DOHH2 (cell line): ENCODE data around the gene ZCRB1.

ENCODE experiments used
- EZH2phosphoT487 ChIP-seq: fragments of 200-600 bp; sonication (generic); IDR thresholded peaks from 2 replicates; pipeline ENCODE4 v1.6.1; 2017; ENCODE audit warnings: borderline replicate concordance, mild to moderate bottlenecking, antibody characterized with exemption, low read length, moderate library complexity, mixed read lengths
- TF ChIP-seq, protein P1 (sequence below): fragments of 200-600 bp; sonication (generic); IDR thresholded peaks from one replicate; pipeline ENCODE4 v1.5.1; 2014; ENCODE audit warnings: antibody characterized with exemption, mild to moderate bottlenecking, low read depth, low read length; ENCODE audit not compliant: poor library complexity, severe bottlenecking

DNA sequence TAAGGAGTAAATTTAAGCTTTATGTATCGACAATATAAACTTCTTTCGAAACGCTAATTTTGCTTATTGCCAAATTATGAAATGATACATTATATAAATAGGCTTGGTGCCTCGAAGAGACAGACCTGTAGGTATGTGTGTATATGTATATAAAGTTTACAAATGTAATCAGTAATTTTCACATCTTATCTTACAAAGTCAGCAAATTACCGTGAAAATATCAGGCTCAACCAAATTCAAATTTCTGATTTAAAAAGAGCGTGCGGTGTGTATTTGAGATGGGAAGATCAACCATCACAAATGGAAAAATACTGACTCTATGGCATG is 605 bp downstream of the ZCRB1 start:
- TF ChIP-seq, protein P1, sequence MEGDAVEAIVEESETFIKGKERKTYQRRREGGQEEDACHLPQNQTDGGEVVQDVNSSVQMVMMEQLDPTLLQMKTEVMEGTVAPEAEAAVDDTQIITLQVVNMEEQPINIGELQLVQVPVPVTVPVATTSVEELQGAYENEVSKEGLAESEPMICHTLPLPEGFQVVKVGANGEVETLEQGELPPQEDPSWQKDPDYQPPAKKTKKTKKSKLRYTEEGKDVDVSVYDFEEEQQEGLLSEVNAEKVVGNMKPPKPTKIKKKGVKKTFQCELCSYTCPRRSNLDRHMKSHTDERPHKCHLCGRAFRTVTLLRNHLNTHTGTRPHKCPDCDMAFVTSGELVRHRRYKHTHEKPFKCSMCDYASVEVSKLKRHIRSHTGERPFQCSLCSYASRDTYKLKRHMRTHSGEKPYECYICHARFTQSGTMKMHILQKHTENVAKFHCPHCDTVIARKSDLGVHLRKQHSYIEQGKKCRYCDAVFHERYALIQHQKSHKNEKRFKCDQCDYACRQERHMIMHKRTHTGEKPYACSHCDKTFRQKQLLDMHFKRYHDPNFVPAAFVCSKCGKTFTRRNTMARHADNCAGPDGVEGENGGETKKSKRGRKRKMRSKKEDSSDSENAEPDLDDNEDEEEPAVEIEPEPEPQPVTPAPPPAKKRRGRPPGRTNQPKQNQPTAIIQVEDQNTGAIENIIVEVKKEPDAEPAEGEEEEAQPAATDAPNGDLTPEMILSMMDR: no peak
- TF ChIP-seq EZH2phosphoT487: no peak
